ENCODE results near the gene PODXL.

Gene PODXL

GRCh38 chr7:131498237-131498885 lies 58.1 kb downstream of the PODXL start:
- DNase-seq: no peak
- TF ChIP-seq CTCF (IDR thresholded peaks at IDR 0.05; ENCODE audit: low read depth, low read length, missing control alignments): no peak
- in situ Hi-C loops (cut with HindIII; ENCODE audit: low pct_ligation_motif_present, low sequenced_read_pairs): no loop called here
- Histone ChIP-seq H3K27ac (no peak overlapping the region), H3K4me3 (ENCODE audit: low read depth, low read length) (no peak overlapping the region), H3K27me3 (replicated peaks) (no peaks in the 10 kb centered on the region), H3K36me3 (replicated peaks) (no peaks in the 10 kb centered on the region)

GRCh38 chr7:131497454-131497853 lies 59.0 kb downstream of the PODXL start:
- DNase-seq: no peak
- Histone ChIP-seq H3K4me3 (ENCODE audit: low read depth, low read length) (no peak overlapping the region), H3K36me3 (replicated peaks) (no peaks in the 10 kb centered on the region), H3K27me3 (replicated peaks) (no peaks in the 10 kb centered on the region), H3K27ac (no peak overlapping the region)
- in situ Hi-C loops (cut with HindIII; ENCODE audit: low pct_ligation_motif_present, low sequenced_read_pairs): no loop called here
- TF ChIP-seq CTCF (IDR thresholded peaks at IDR 0.05; ENCODE audit: low read depth, low read length, missing control alignments): no peak

GRCh38 chr7:131495669-131496498 lies 60.5 kb downstream of the PODXL start:
- Histone ChIP-seq H3K36me3 (replicated peaks) (no peaks in the 10 kb centered on the region), H3K4me3 (ENCODE audit: low read depth, low read length) (no peak overlapping the region), H3K27me3 (replicated peaks) (no peaks in the 10 kb centered on the region), H3K27ac (no peak overlapping the region)
- DNase-seq: no peak
- in situ Hi-C loops (cut with HindIII; ENCODE audit: low pct_ligation_motif_present, low sequenced_read_pairs): no loop called here
- no peak for TF ChIP-seq CTCF (IDR thresholded peaks at IDR 0.05; ENCODE audit: low read depth, low read length, missing control alignments)

- no peak for TF ChIP-seq CTCF (IDR thresholded peaks at IDR 0.05; ENCODE audit: low read depth, low read length, missing control alignments)
- Histone ChIP-seq H3K27me3 (replicated peaks) (no peaks in the 10 kb centered on the region), H3K27ac (no peak overlapping the region), H3K4me3 (ENCODE audit: low read depth, low read length) (no peak overlapping the region), H3K36me3 (replicated peaks) (no peaks in the 10 kb centered on the region)
- in situ Hi-C loops (cut with HindIII; ENCODE audit: low pct_ligation_motif_present, low sequenced_read_pairs): no loop called here
- DNase-seq: no peak
These were observed 62.2 kb downstream of the PODXL start for GRCh38 chr7:131494182-131494581.

- Histone ChIP-seq H3K27ac (no peak overlapping the region), H3K4me3 (ENCODE audit: low read depth, low read length) (no peak overlapping the region), H3K27me3 (replicated peaks) (no peaks in the 10 kb centered on the region), H3K36me3 (replicated peaks) (no peaks in the 10 kb centered on the region)
- no peak for DNase-seq
- in situ Hi-C loops (cut with HindIII; ENCODE audit: low pct_ligation_motif_present, low sequenced_read_pairs): no loop called here
- no peak for TF ChIP-seq CTCF (IDR thresholded peaks at IDR 0.05; ENCODE audit: low read depth, low read length, missing control alignments)
These were observed 62.8 kb downstream of the PODXL start for GRCh38 chr7:131493581-131493980.

All from brain microvascular endothelial cell (primary cell).